Activated CD4-positive, alpha-beta T cell treated with anti-CD3 and anti-CD28 coated beads for 1 hour (primary cell): ENCODE results near the gene OPA3.

ENCODE experiments used
- DNase-seq: peaks from one replicate; pipeline ENCODE4 v3.0.0-alpha.2; 2020

The OPA3 gene

DNA sequence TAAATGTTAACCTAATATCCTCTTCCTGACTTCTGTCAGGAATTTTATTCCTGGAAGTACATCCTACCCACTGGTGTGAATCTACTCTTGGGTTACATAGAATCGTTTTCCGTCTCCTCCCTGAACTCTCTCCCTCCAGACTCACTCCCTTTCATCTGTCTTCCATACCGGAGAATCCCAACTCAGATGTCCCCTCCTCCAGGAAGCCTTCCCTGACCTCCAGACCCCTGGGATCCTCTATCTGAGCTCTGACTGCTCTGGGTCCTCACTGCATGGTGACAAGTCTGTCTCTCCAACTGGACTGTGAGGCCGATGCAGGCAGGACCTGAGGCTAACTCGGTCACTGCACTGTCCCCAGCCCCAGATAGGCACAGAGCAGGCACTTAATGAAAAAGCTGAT, 24.6 kb downstream of the OPA3 start:
- no peak for DNase-seq

GRCh38 chr19:45558399-45558878, 26.2 kb downstream of the OPA3 start:
- peak; percentile 40 for DNase-seq

GRCh38 chr19:45556835-45557234, 27.8 kb downstream of the OPA3 start:
- no peak for DNase-seq

DNA sequence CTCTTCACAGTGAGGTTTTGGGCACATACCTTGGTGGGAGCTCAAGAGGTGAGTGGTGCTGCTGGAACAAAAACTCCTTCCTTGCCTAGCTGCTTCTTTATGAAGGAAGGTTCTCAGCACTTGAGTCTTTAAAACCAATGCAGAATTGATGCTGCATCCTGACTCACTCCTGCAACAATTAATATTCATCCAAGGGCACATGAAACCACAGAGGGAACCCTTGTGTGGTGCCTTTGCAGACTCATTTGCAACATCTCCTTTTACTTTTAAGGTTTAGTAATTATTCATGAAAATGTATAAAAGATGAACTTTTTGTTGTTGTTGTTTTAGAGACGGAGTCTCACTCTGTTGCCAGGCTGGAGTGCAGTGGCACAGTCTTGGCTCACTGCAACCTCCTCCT, 30.1 kb downstream of the OPA3 start:
- no peak for DNase-seq

- no peak for DNase-seq
Observed at GRCh38 chr19:45553464-45553863, 31.1 kb downstream of the OPA3 start.

- DNase-seq, result no peak
Observed at GRCh38 chr19:45547965-45548609, 36.5 kb downstream of the OPA3 start.

DNA sequence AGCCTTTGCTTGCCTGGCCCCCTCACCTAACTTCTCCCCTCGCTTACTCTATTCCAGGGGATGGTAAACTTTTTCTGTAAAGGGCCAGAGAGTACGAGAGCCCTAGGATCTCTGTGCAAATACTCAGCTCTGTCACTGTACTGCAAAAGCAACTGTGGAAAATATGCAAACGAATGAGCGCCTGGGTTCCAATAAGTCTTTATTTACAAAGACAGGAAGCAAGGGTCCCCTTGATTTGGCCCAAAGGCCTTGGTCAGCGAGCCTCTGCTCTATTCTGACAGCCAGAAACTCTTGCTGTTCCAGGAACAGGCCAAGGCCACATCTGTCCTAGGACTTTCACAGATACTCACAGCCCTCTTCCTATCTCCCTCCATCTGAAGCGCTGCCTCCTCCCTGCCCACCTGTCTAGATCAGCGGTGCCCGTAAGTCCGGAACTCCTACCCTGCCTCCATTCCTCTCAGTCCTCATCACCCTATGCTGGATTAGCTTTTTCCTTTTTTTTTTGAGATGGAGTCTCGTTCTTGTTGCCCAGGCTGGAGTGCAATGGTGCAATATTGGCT, 37.3 kb downstream of the OPA3 start:
- no peak for DNase-seq

DNA sequence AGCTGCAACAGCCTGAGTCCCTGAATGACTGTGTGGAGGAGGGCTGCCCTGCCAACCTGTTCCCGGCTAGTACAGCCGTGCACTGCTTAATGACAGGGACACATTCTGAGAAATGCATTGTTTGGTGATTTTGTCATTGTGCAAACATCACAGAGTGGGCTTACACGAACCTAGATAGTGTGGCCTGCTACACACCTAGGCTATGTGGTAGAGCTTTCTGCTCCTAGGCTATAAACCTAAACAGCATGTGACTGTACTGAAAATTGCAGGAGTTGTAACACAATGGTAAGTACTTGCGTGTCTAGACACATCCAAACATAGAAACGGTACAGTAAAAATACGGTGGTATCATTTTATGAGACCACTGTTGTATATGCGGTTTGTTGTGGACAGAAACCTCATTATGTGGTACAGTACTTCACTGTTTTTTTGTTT, 42.4 kb downstream of the OPA3 start:
- no peak for DNase-seq

GRCh38 chr19:45539459-45539858, 45.1 kb downstream of the OPA3 start:
- DNase-seq, result no peak

- DNase-seq, result no peak
Observed at GRCh38 chr19:45531349-45531748, 53.3 kb downstream of the OPA3 start.

DNA sequence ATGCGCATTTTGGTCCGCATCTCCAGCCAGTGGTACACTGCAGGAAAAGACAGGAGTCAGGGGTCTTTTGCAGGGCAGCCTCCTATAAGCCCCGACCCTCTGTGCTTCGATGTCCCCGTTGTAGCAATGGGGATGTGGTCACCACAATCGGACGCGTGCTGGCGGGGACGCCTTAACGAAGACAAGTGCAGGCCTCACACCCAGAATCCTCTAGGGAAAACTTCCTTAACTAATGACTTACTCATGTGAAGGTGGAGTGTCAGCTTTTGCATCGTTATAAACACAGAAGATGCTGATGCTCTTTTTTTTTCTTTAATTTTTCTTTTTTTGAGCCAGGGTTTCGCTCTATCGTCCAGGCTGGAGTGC, 55.2 kb downstream of the OPA3 start:
- no peak for DNase-seq

- no peak for DNase-seq
Observed at GRCh38 chr19:45528744-45529419, 55.7 kb downstream of the OPA3 start.

- DNase-seq, result no peak
Observed at GRCh38 chr19:45528149-45528743, 56.4 kb downstream of the OPA3 start.

- DNase-seq, result no peak
Observed at GRCh38 chr19:45527731-45528130, 56.9 kb downstream of the OPA3 start.

DNA sequence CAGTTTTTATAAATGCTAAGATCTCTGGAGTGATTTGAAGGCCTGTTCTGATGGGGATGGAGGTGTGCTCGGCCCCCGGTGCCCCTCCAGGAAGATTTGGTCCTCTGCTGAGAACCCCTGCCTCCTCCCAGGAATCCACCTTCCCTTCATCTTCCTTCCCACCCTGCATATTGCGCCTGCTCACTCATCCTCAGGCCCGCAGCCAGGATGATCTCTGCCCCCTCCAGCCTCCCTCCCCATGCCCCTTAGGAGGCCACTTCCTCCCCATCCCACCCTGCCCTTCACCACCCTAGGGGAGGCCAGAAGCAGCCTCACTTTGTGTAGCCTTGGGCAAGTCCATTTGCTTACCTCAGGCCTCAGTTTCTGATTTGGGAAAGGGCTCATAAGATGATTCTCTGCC, 57.6 kb downstream of the OPA3 start:
- DNase-seq, result no peak

DNA sequence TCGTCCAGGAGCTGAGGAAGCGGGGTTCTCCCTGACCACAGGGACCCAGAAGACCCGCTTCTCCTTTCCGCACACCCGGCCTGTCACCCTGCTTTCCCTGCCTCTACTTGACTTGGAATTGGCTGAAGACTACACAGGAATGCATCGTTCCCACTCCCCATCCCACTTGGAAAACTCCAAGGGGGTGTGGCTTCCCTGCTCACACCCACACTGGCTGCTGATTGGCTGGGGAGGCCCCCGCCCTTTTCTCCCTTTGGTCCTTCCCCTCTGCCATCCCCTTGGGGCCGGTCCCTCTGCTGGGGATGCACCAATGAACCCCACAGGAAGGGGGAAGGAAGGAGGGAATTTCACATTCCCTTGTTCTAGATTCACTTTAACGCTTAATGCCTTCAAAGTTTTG, 58.5 kb downstream of the OPA3 start:
- DNase-seq, result no peak

DNA sequence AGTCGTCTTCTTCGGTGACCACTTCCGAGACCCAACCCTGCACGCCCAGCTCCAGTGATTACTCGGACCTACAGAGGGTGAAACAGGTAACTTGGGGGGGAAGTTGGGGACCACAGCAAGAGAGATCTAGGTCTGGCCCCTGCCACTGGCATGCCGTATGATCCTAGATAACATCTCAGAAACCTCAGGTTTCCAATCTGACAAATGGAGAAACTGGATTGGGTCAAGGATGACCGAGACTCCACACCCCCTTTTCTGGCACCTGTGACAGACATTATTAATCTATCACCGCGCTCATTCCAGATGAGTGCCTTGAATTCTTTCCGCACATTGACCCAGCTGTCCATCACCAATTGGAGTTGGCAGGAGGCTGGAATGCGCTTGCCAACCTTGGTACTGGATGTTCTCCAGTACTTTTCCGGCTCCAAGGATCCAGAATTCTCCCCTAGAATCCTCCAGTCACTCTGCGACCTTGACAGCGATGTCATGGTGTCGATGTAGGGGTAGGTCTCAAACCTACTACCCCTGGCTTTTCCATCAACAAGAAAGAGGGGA, 60.0 kb downstream of the OPA3 start:
- DNase-seq, result no peak

DNA sequence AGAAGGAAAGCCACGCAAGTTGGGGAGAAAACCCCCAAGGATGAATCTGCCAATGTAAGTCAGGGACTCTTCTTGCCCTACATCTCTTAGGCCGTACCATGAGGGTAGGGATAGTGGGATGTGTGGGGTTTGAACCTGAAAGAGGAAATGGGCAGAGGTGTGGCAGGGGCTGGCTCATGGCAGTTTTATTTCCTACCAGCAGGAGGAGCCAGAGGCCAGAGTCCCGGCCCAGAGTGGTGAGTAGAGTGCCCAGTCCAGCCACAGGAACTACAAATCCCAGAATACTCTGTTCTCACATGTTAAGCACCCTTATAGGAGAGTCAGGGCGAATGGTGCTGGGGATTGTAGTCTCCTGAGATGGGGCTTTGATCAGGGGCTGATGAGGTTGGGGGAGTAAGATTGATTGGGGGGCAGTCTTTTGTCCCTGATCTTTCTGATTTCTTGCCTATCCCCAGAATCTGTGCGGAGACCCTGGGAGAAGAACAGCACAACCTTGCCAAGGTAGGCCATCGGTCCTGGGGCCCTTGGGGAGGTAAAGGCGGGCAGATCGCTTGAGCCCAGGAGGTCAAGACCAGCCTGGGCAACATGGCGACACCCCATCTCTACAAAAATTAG, 60.9 kb downstream of the OPA3 start:
- DNase-seq, result peak; percentile 58

DNA sequence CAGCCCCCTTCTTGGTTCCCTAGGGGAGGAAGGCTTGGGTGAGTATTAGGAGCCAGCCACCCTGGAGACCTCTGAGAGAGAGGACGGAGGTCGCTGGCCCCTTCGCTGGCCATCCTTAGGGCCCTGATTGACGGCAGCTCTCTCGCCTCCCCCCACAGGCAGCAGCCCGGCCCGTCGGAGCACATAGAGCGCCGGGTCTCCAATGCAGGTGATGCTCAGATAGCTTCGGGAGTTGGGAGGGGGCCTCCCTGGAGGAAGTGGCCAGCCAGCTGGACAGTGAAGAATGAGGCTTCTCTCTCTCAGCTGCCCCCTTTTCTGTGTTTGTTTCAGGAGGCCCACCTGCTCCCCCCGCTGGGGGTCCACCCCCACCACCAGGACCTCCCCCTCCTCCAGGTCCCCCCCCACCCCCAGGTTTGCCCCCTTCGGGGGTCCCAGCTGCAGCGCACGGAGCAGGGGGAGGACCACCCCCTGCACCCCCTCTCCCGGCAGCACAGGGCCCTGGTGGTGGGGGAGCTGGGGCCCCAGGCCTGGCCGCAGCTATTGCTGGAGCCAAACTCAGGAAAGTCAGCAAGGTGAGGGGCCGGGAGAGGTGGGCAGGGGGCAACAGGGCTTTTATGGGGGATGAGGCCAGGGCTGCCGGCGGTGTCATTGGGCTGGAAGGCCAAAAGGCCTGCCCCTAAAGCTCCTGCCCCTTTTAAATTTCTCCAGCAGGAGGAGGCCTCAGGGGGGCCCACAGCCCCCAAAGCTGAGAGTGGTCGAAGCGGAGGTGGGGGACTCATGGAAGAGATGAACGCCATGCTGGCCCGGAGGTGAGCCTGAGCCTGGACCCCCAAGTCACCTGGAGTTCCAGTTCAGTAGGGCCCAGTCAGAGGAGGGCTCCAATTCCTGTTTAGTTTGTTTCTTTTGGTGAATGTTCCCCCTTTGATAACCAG, 62.3 kb downstream of the OPA3 start:
- no peak for DNase-seq

GRCh38 chr19:45518469-45518826, 66.2 kb downstream of the OPA3 start:
- no peak for DNase-seq

DNA sequence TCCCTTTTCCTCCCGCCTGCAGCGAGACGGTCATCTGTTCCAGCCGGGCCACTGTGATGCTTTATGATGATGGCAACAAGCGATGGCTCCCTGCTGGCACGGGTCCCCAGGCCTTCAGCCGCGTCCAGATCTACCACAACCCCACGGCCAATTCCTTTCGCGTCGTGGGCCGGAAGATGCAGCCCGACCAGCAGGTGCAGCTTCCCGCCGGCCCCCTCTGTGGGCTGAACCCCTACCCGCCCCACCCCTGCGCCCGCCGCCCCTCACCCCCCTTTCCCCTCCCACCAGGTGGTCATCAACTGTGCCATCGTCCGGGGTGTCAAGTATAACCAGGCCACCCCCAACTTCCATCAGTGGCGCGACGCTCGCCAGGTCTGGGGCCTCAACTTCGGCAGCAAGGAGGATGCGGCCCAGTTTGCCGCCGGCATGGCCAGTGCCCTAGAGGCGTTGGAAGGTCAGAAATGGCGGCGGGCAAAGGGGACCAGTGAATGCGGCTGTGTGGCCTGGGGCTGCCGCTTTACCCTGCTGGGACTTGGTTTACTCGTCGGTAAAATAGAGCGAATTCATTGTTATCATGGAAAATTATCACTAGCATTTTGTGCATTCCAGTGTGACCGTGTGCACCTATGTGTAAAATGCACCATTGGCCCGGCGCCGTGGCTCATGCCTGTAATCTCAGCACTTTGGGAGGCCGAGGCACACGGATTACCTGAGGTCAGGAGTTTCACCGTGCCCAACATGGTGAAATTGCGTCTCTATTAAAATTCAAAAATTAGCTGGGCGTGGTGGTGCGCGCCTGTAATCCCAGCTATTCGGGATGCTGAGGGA, 66.7 kb downstream of the OPA3 start:
- no peak for DNase-seq
